K562 (cell line): ENCODE data around the gene TPD52L2. TPM values are rescaled to one million over a fixed set of nuclear protein-coding genes. Genes with fewer than 3 reads are reported as not detected.

Source experiments
- ATAC-seq: fragments of 200-7000 bp; cut with Tn5 transposase; 3 replicates; pipeline ENCODE4 v1.9.1; 2020; ENCODE audit warnings: moderate library complexity
- BruUV-seq: library from RNA; stranded (reverse); fragments of 400-500 nt; replicated peaks from 2 replicates; lab custom pipeline; 2021; lab: Mats Ljungman, UMichigan
- CTCF ChIA-PET: fragments of 300-600 bp; formaldehyde crosslinking; extraction: SDS; loops from one replicate; lab custom pipeline; 2021; ENCODE audit warnings: low intra/inter-chr PET ratio; lab: Yijun Ruan, JAX
- POLR2A ChIA-PET: fragments of 300-600, 350-650 bp; sonication (Branson Sonifier 250); formaldehyde crosslinking; extraction: SDS; loops from one replicate; lab custom pipeline; 2021; ENCODE audit warnings: antibody characterized with exemption, inconsistent platforms; lab: Yijun Ruan, JAX
- DNase-seq, 4 experiments: peaks; one replicate each; pipeline versions ENCODE4 v3.0.0 to v3.0.0-alpha.2; 2011 to 2018; ENCODE audit warnings: low spot score in 3 of 4, mixed read lengths in 3 of 4; ENCODE audit errors: extremely low read depth in 1 of 4
- FAIRE-seq: peaks from 2 replicates; lab custom pipeline; 2011; peaks lifted over from hg19 to GRCh38; lab: Jason Lieb, UNC
- H2AFZ ChIP-seq: 2 replicates; pipeline ENCODE4 v1.6.0; 2011; ENCODE audit warnings: low read depth, low read length, control low read depth, inconsistent platforms
- H3K27ac ChIP-seq: fragments of 200-600 bp; 3 replicates; pipeline ENCODE4 v1.8.0; 2011; ENCODE audit warnings: low read depth, mild to moderate bottlenecking, control low read depth, inconsistent platforms, low read length, moderate library complexity, mixed read lengths; ENCODE audit errors: extremely low read depth
- H3K27me3 ChIP-seq, 2 experiments: fragments of 300-600 bp in 1 of 2; 2 replicates in 1 of 2; 3 replicates in 1 of 2; pipeline versions ENCODE4 v1.6.0 to v1.8.0; 2011; ENCODE audit warnings: inconsistent platforms in 2 of 2, low read length in 2 of 2, mild to moderate bottlenecking in 1 of 2, mixed read lengths in 1 of 2, moderate library complexity in 1 of 2; ENCODE audit not compliant: control insufficient read depth in 2 of 2, insufficient read depth in 2 of 2
- H3K36me3 ChIP-seq: fragments of 300-600 bp; 3 replicates; pipeline ENCODE4 v1.8.0; 2011; ENCODE audit warnings: mild to moderate bottlenecking, low read length, inconsistent platforms; ENCODE audit not compliant: control insufficient read depth, insufficient read depth
- H3K4me1 ChIP-seq, 2 experiments: fragments of 200-600 bp in 1 of 2; replicated peaks in 1 of 2; 2 replicates in 1 of 2; 3 replicates in 1 of 2; pipeline versions ENCODE4 v1.5.1 to v1.8.0; 2011; ENCODE audit warnings: inconsistent platforms in 2 of 2, low read length in 2 of 2, mild to moderate bottlenecking in 1 of 2, mixed read lengths in 1 of 2, moderate library complexity in 1 of 2; ENCODE audit not compliant: control insufficient read depth in 2 of 2, insufficient read depth in 2 of 2
- H3K4me2 ChIP-seq: 2 replicates; pipeline ENCODE4 v1.6.1; 2011; ENCODE audit warnings: low read length, control low read depth, inconsistent platforms, mixed read lengths; ENCODE audit not compliant: insufficient read depth
- H3K4me3 ChIP-seq: fragments of 200-600 bp; sonication (generic), shearing (Covaris generic); 2 replicates; pipeline ENCODE4 v1.5.1; 2016; ENCODE audit warnings: control low read depth, inconsistent platforms
- H3K79me2 ChIP-seq: fragments of 200-600 bp; 3 replicates; pipeline ENCODE4 v1.8.0; 2011; ENCODE audit warnings: low read length, inconsistent platforms; ENCODE audit not compliant: control insufficient read depth, insufficient read depth
- H3K9ac ChIP-seq, 2 experiments: 2 replicates each; pipeline versions ENCODE4 v1.6.0 to v1.6.1; 2011; ENCODE audit warnings: low read depth in 2 of 2, low read length in 2 of 2, control low read depth in 1 of 2, inconsistent platforms in 1 of 2, mild to moderate bottlenecking in 1 of 2, mixed read lengths in 1 of 2; ENCODE audit not compliant: insufficient read depth in 1 of 2
- H3K9me1 ChIP-seq: one replicate; pipeline ENCODE4 v1.6.0; 2011; ENCODE audit warnings: inconsistent platforms, mild to moderate bottlenecking, low read length, moderate library complexity; ENCODE audit not compliant: control insufficient read depth, insufficient read depth
- H3K9me3 ChIP-seq: replicated peaks from 2 replicates; pipeline ENCODE4 v1.5.1; 2011; ENCODE audit warnings: low read depth, low read length, inconsistent platforms; ENCODE audit not compliant: control insufficient read depth, insufficient read depth
- H4K20me1 ChIP-seq: replicated peaks from 2 replicates; pipeline ENCODE4 v1.6.1; 2011; ENCODE audit warnings: low read length, inconsistent platforms, mixed read lengths; ENCODE audit not compliant: control insufficient read depth, insufficient read depth
- ARHGAP35 ChIP-seq: fragments of 450-650 bp; IDR thresholded peaks from 2 replicates; pipeline ENCODE4 v1.6.1; 2018; ENCODE audit not compliant: partially characterized antibody
- CREB3L1 ChIP-seq: fragments of 450-650 bp; IDR thresholded peaks from 2 replicates; pipeline ENCODE4 v1.6.1; 2014; ENCODE audit warnings: low read depth, mild to moderate bottlenecking, moderate library complexity, borderline replicate concordance
- GTF2B ChIP-seq: IDR thresholded peaks from 2 replicates; pipeline ENCODE4 v1.6.1; 2011; ENCODE audit not compliant: insufficient read length; ENCODE audit errors: extremely low read depth
- JUN ChIP-seq, 2 experiments: sonication (generic) in 1 of 2; formaldehyde crosslinking in 1 of 2; IDR thresholded peaks; 2 replicates each; pipeline versions ENCODE4 v1.6.1 to v1.8.0; 2012 to 2022; ENCODE audit warnings: borderline replicate concordance in 2 of 2, mild to moderate bottlenecking in 2 of 2, improper control_type of control experiment in 1 of 2, low read depth in 1 of 2, low read length in 1 of 2, missing genetic modification reagents in 1 of 2
- MAX ChIP-seq: sonication (generic); formaldehyde crosslinking; IDR thresholded peaks from 2 replicates; pipeline ENCODE4 v1.9.0; 2022; ENCODE audit warnings: mild to moderate bottlenecking, missing genetic modification reagents
- NCOA1 ChIP-seq: fragments of 450-650 bp; IDR thresholded peaks from 2 replicates; pipeline ENCODE4 v1.6.1; 2016; ENCODE audit warnings: low read depth
- RBM17 ChIP-seq: fragments of 200-400 bp; formaldehyde crosslinking; IDR thresholded peaks from 2 replicates; pipeline ENCODE4 v1.6.1; 2017; ENCODE audit warnings: low read depth, mild to moderate bottlenecking, low read length, borderline replicate concordance
- ZFP30 ChIP-seq: fragments of 250-450 bp; sonication (Bioruptor Pico); IDR thresholded peaks from 2 replicates; pipeline ENCODE4 v1.8.0; 2022; ENCODE audit warnings: moderate library complexity, mild to moderate bottlenecking, inconsistent platforms, borderline replicate concordance
- ZNF274 ChIP-seq: IDR thresholded peaks from 2 replicates; pipeline ENCODE4 v1.6.1; 2011; ENCODE audit warnings: low read depth, mild to moderate bottlenecking, low read length, moderate library complexity, borderline replicate concordance
- ZNF316 ChIP-seq: fragments of 450-650 bp; IDR thresholded peaks from 2 replicates; pipeline ENCODE4 v1.6.1; 2016
- ZNF436 ChIP-seq: fragments of 250-450, 450-650 bp; sonication (Bioruptor Pico); formaldehyde crosslinking; IDR thresholded peaks from 2 replicates; pipeline ENCODE4 v1.7.0; 2020; ENCODE audit warnings: mild to moderate bottlenecking
- WGBS: fragments of 100-300 bp; shearing (Covaris generic); methylation state at CpG from one replicate; pipeline ENCODE4 v1.1.6; 2016; ENCODE audit warnings: low coverage, mixed read lengths; ENCODE audit not compliant: insufficient coverage; ENCODE audit errors: missing lambda C conversion rate; 5-methylcytosine and 5-hydroxymethylcytosine counted together
- in situ Hi-C: fragments of 300-500 bp; cut with MboI; formaldehyde crosslinking; loops from 4 replicates; pipeline ENCODE4 v1.15.0; 2018; ENCODE audit warnings: inconsistent platforms, mixed read lengths
- intact Hi-C: fragments of 100-400 bp; cut with micrococcal nuclease; formaldehyde crosslinking; loops from 2 replicates; pipeline ENCODE4 v1.14.2; 2022
- polyA plus RNA-seq, 8 experiments: library from polyadenylated mRNA; depleted of rRNA in 4 of 8; stranded (reverse) in 5 of 8; unstranded in 3 of 8; fragments of >200 nt; fragmentation: Nextera tagmentation in 2 of 8; fragmentation: Illumina TruSeq in 1 of 8; extraction: Ambion mirVana in 2 of 8; extraction: Trizol in 1 of 8; gene quantifications; 2 replicates each; pipeline versions ENCODE4 v1.2.1 to v1.2.3, GENCODE V29; 2011 to 2014; ENCODE audit warnings: inconsistent platforms in 1 of 8, missing spikeins in 1 of 8
- total RNA-seq, 7 experiments: library from RNA; depleted of rRNA in 6 of 7; stranded (reverse); fragments of >200 nt in 6 of 7; fragmentation: Illumina TruSeq in 2 of 7; extraction: Trizol in 2 of 7; gene quantifications; 2 replicates each; pipeline versions ENCODE4 v1.2.1 to v1.2.3, GENCODE V29; 2011 to 2021; ENCODE audit warnings: low replicate concordance in 1 of 7

Gene TPD52L2
- total and polyA plus RNA-seq, 9 of the 15 experiments (the other 6 are each of a cell fraction or from before 2014, with no cell fraction given): 1.9 to 117 (median 74.6) TPM

GRCh38 chr20:63863021-63863797, 1.9 kb upstream of the TPD52L2 start:
- H3K27ac ChIP-seq: peak overlapping the region; percentile 75
- ATAC-seq (no peak), FAIRE-seq (no peak), DNase-seq (peak in 1 of 4 experiments; percentile 42)
- CTCF ChIA-PET: interaction anchor here (0.7 to 2.4 kb wide), 4 partner anchors 44 to 325 kb away, joined by 3 to 18 read pairs (median 8); partner anchors contain the start of genes ARFRP1, PTK6 and ZGPAT
- no peak overlapping the region for H2AFZ ChIP-seq
- H3K4me2 ChIP-seq: peak overlapping the region; percentile 83
- H3K9ac ChIP-seq: peak overlapping the region; percentile 92 to 93
- peaks cover 31% of the 10 kb centered on the region; the same call in 2 of the 3 replicates for H3K36me3 ChIP-seq
- POLR2A ChIA-PET: interaction anchor here (0.6 to 3.2 kb wide), 10 partner anchors 8 to 242 kb away, joined by 3 to 23 read pairs (median 4); partner anchors contain the start of genes ARFRP1 and ZGPAT
- no TSS peak for BruUV-seq
- WGBS: 82% methylated on average over 7 of the region's 18 CpGs
- H3K9me3 ChIP-seq: no peaks in the 10 kb centered on the region
- H3K79me2 ChIP-seq: peaks cover 43% of the 10 kb centered on the region
- peak overlapping the region; percentile 95 for H3K4me3 ChIP-seq
- H3K4me1 ChIP-seq: peaks cover 21 to 77% of the 10 kb centered on the region in 2 experiments
- no peaks in the 10 kb centered on the region for H3K27me3 ChIP-seq
- H3K9me1 ChIP-seq: no peaks in the 10 kb centered on the region
- intact Hi-C loops (loop anchor here (10.0 kb wide), 2 partner anchors 112 to 308 kb away; partner anchors contain the start of genes FNDC11 and SAMD10), in situ Hi-C loops (loop anchor here (5.0 kb wide), 1 partner anchor 156 kb away; the partner anchor contains the start of genes ARFRP1 and ZGPAT)
- no peaks in the 10 kb centered on the region for H4K20me1 ChIP-seq
- no peak for TF ChIP-seq JUN (IDR thresholded peaks at IDR 0.05; ENCODE audit: borderline replicate concordance, low read depth, low read length)
- TF ChIP-seq JUN (CRISPR knock-in tag; IDR thresholded peaks at IDR 0.05; ENCODE audit: borderline replicate concordance): 0 out of 2 replicates have a peak, but pooled peaks have one; percentile 36
- TF ChIP-seq ZFP30: no peak
- TF ChIP-seq RBM17: no peak
- no peak for TF ChIP-seq ZNF436 (CRISPR knock-in tag)
- no peak for TF ChIP-seq ZNF316
- TF ChIP-seq CREB3L1: no peak
- TF ChIP-seq ARHGAP35: no peak
- TF ChIP-seq ZNF274: no peak
- TF ChIP-seq GTF2B: no peak
- TF ChIP-seq MAX (CRISPR knock-in tag): no peak
- TF ChIP-seq NCOA1: no peak
